ENCODE results near the gene SKI. TPM values are rescaled to one million over a fixed set of nuclear protein-coding genes. Genes with fewer than 3 reads are reported as not detected.

The SKI gene
- total RNA-seq, 4 donors from 2014 or later: 35.3 to 54.0 (median 47.3) TPM

DNA sequence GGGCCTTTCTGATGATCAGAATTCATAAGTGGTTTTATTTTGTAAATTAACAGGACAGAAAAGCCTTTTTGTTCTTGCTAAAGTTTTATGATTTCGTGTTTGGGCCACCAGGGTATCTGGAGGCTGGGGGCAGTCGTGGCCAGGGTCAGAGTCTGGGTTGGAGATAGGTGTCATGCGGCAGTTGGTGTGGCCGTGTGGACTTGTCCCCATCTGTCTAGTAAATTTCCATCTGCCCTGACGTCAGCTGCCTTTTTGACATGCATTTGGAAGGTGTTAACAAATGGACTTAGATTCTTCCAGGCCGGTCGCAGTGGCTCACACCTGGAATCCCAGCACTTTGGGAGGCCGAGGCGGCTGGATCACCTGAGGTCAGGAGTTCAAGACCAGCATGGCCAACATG lies 56.8 kb downstream of the SKI start:
- ATAC-seq (ENCODE audit: low FRiP score): no peak
- no peak for DNase-seq (ENCODE audit: low spot score)
- no peak for TF ChIP-seq CTCF (IDR thresholded peaks at IDR 0.05)

GRCh38 chr1:2286923-2287322 lies 58.8 kb downstream of the SKI start:
- no peak for TF ChIP-seq CTCF (IDR thresholded peaks at IDR 0.05)
- no peak for DNase-seq (ENCODE audit: low spot score)
- no peak for ATAC-seq (ENCODE audit: low FRiP score)

- ATAC-seq (ENCODE audit: low FRiP score) (no peak), DNase-seq (ENCODE audit: low spot score) (no peak)
- TF ChIP-seq CTCF (IDR thresholded peaks at IDR 0.05): no peak
These were observed 59.5 kb downstream of the SKI start for GRCh38 chr1:2287649-2288048.

- DNase-seq (ENCODE audit: low spot score) (no peak), ATAC-seq (ENCODE audit: low FRiP score) (no peak)
- TF ChIP-seq CTCF (IDR thresholded peaks at IDR 0.05): no peak
These were observed 60.2 kb downstream of the SKI start for GRCh38 chr1:2288311-2288710.

DNA sequence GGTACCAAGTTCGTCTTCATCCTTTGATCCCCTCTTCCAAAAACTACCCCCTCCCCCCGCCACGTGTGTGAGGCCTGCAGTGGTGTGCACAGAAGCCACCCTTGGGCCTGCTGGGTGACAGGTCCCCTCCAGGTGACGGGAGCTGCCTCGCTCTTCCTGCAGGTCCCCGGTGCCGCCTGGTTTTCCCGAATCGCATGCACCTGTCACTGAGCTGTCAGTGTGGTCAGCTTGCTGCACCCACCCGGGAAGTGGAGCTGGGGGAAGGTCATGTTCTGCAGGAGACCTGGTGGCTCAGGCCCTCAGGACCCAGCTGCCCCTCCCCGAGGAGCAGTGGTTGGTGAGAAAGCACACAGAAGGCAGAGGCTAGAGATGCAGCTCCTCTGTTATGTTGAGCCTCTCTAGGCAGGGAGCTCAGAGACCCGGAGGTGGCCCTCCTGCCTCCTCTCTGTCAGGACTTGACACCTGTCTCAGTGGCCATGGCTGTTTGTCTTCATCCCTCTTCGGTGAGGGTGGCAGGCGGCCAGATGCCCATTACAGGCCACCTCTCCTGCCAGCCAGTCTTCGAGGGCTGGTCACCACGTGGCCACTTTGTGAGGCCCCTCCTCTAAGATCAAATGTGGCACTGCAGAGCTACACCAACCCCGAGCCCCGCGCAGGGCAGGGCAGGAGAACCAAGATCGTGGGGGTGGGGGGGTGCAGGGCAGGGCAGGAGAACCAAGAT lies 60.9 kb downstream of the SKI start:
- TF ChIP-seq CTCF (IDR thresholded peaks at IDR 0.05): no peak
- no peak for DNase-seq (ENCODE audit: low spot score)
- no peak for ATAC-seq (ENCODE audit: low FRiP score)

GRCh38 chr1:2289607-2290006 lies 61.5 kb downstream of the SKI start:
- TF ChIP-seq CTCF (IDR thresholded peaks at IDR 0.05): no peak
- ATAC-seq (ENCODE audit: low FRiP score): no peak
- no peak for DNase-seq (ENCODE audit: low spot score)

GRCh38 chr1:2290171-2290578 lies 62.1 kb downstream of the SKI start:
- ATAC-seq (ENCODE audit: low FRiP score): no peak
- no peak for DNase-seq (ENCODE audit: low spot score)
- no peak for TF ChIP-seq CTCF (IDR thresholded peaks at IDR 0.05)

Data from omental fat pad (tissue), 4 donors.